Measurements from ENCODE around the gene ANKRD10. TPM values are rescaled to one million over a fixed set of nuclear protein-coding genes. Genes with fewer than 3 reads are reported as not detected.

The ANKRD10 gene
- total and polyA plus RNA-seq, 2 of the 8 experiments (the other 6 are each of a cell fraction or from before 2014, with no cell fraction given), result 146 to 218 TPM

- Histone ChIP-seq H4K8ac (ENCODE audit: extremely low read depth, insufficient read depth, low read length) (no peak overlapping the region), H4K91ac (replicated peaks; ENCODE audit: insufficient read length, low read length) (no peak overlapping the region), H3K56ac (replicated peaks; ENCODE audit: insufficient read length, low read depth, low read length) (no peak overlapping the region), H3K79me1 (ENCODE audit: low read depth, low read length) (peaks cover 3% of the 10 kb centered on the region), H3K4ac (replicated peaks; ENCODE audit: insufficient read length, low read depth, low read length) (no peak overlapping the region), H3K14ac (ENCODE audit: insufficient read length) (no peak overlapping the region), H3K4me3 (ENCODE audit: extremely low read depth in 1 of 4, insufficient read depth in 2 of 4, low read depth in 3 of 4, low read length in 4 of 4) (no peak overlapping the region), H2BK5ac (ENCODE audit: low read depth, low read length) (no peak overlapping the region), H2BK12ac (ENCODE audit: low read depth, low read length) (no peak overlapping the region), H2AK5ac (ENCODE audit: low read depth, low read length) (no peak overlapping the region), H2BK20ac (ENCODE audit: low read length) (no peak overlapping the region), H3K4me1 (replicated peaks in 1 of 4; ENCODE audit: control insufficient read depth in 3 of 4, insufficient read depth in 4 of 4, low read length in 3 of 4) (no peaks in the 10 kb centered on the region), H3K9ac (replicated peaks in 1 of 4; ENCODE audit: extremely low read depth in 1 of 4, low read depth in 3 of 4, low read length in 3 of 4) (no peak overlapping the region), H3K27me3 (replicated peaks in 1 of 4; ENCODE audit: control insufficient read depth in 3 of 4, extremely low read depth in 1 of 4, insufficient read depth in 3 of 4, low read length in 3 of 4) (no peaks in the 10 kb centered on the region), H3K36me3 (ENCODE audit: control insufficient read depth in 2 of 4, insufficient read depth in 4 of 4, low read length in 3 of 4) (peaks cover 10 to 60% (median 25%) of the 10 kb centered on the region in 4 experiments), H3K18ac (ENCODE audit: extremely low read depth, low read length) (no peak overlapping the region), H4K20me1 (replicated peaks in 1 of 2; ENCODE audit: control insufficient read depth in 1 of 2, insufficient read depth in 2 of 2, low read length in 2 of 2) (peaks cover 4 to 9% of the 10 kb centered on the region in 2 experiments), H3K27ac (ENCODE audit: low read depth, low read length) (no peak overlapping the region), H4K5ac (ENCODE audit: insufficient read length, low read depth, low read length) (no peak overlapping the region), H3K79me2 (ENCODE audit: control insufficient read depth in 1 of 2, insufficient read depth in 2 of 2, low read length in 2 of 2) (peaks cover 0 to 25% of the 10 kb centered on the region in 2 experiments; a peak in 2 of 4 replicates), H2AFZ (ENCODE audit: low read length) (no peak overlapping the region), H3K23ac (ENCODE audit: insufficient read length) (no peak overlapping the region), H2BK15ac (ENCODE audit: low read length) (no peak overlapping the region), H3K23me2 (ENCODE audit: low read depth, low read length) (no peaks in the 10 kb centered on the region), H2BK120ac (replicated peaks; ENCODE audit: low read depth, low read length) (no peak overlapping the region), H3K4me2 (ENCODE audit: insufficient read depth in 1 of 2, low read depth in 2 of 2, low read length in 2 of 2) (no peak overlapping the region), H3K9me3 (ENCODE audit: insufficient read depth in 2 of 2, low read depth in 1 of 2, low read length in 1 of 2) (no peaks in the 10 kb centered on the region)
- DNase-seq (ENCODE audit: low read depth in 1 of 2, low spot score in 2 of 2) (no peak), FAIRE-seq (no peak)
- POLR2A ChIA-PET (ENCODE audit: partially characterized antibody), result interaction anchor here (0.8 to 3.2 kb wide), 5 partner anchors 11 to 20 kb away, joined by 3 to 13 read pairs (median 4); no protein-coding TSS in a partner anchor
- CTCF ChIA-PET (ENCODE audit: partially characterized antibody), result interaction anchor here (0.6 to 3.5 kb wide), 8 partner anchors 11 to 256 kb away, joined by 3 to 12 read pairs (median 5); no protein-coding TSS in a partner anchor
- 84% methylated on average over 1 of the region's 2 CpGs; no CpG with 5 or more reads in 1 of the 2 experiments for WGBS, 2 experiments (ENCODE audit: extremely low coverage in 1 of 2, insufficient coverage in 1 of 2, insufficient read length in 1 of 2, insufficient replicate concordance in 2 of 2, low coverage in 1 of 2, low lambda C conversion rate in 2 of 2, missing lambda C conversion rate in 1 of 2)
- TF ChIP-seq SP4 (IDR thresholded peaks at IDR 0.05; ENCODE audit: low read length), result no peak
- no peak for TF ChIP-seq PHF8 (conservative IDR thresholded peaks at IDR 0.05; ENCODE audit: low read depth, low read length)
- no peak for TF ChIP-seq CBX8 (IDR thresholded peaks at IDR 0.05; ENCODE audit: borderline replicate concordance, low read depth, low read length)
- no peak for TF ChIP-seq TBP (IDR thresholded peaks at IDR 0.05; ENCODE audit: low read depth, low read length)
- TF ChIP-seq POLR2A (IDR thresholded peaks at IDR 0.05; ENCODE audit: control extremely low read depth in 1 of 2, low read depth in 2 of 2, low read length in 2 of 2), result no peak
- no peak for TF ChIP-seq RXRA (IDR thresholded peaks at IDR 0.05; ENCODE audit: insufficient read depth, low read depth, low read length)
- no peak for TF ChIP-seq EP300 (IDR thresholded peaks at IDR 0.05; ENCODE audit: borderline replicate concordance in 1 of 2, low read depth in 2 of 2, low read length in 2 of 2)
- no peak for TF ChIP-seq POLR2AphosphoS5 (IDR thresholded peaks at IDR 0.05; ENCODE audit: low read depth, low read length)
- no peak for TF ChIP-seq SIX5 (IDR thresholded peaks at IDR 0.05; ENCODE audit: low read depth, low read length)
Observed at GRCh38 chr13:110894086-110894485, 20.8 kb downstream of the ANKRD10 start.

Measured in H1 (cell line).